Measurements from ENCODE around the gene SLC2A4RG.

GRCh38 chr20:63695424-63696305 lies 43.9 kb upstream of the SLC2A4RG start:
- TF ChIP-seq, protein P1, sequence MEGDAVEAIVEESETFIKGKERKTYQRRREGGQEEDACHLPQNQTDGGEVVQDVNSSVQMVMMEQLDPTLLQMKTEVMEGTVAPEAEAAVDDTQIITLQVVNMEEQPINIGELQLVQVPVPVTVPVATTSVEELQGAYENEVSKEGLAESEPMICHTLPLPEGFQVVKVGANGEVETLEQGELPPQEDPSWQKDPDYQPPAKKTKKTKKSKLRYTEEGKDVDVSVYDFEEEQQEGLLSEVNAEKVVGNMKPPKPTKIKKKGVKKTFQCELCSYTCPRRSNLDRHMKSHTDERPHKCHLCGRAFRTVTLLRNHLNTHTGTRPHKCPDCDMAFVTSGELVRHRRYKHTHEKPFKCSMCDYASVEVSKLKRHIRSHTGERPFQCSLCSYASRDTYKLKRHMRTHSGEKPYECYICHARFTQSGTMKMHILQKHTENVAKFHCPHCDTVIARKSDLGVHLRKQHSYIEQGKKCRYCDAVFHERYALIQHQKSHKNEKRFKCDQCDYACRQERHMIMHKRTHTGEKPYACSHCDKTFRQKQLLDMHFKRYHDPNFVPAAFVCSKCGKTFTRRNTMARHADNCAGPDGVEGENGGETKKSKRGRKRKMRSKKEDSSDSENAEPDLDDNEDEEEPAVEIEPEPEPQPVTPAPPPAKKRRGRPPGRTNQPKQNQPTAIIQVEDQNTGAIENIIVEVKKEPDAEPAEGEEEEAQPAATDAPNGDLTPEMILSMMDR (IDR thresholded peaks at IDR 0.05; ENCODE audit: poor library complexity), result no peak
- no peak for TF ChIP-seq EZH2phosphoT487 (IDR thresholded peaks at IDR 0.05; ENCODE audit: low read depth, severe bottlenecking, unreplicated experiment)

Measured in hepatocyte (in vitro differentiated cells).